Measurements from ENCODE around the gene TYMS.

TYMS gene

DNA sequence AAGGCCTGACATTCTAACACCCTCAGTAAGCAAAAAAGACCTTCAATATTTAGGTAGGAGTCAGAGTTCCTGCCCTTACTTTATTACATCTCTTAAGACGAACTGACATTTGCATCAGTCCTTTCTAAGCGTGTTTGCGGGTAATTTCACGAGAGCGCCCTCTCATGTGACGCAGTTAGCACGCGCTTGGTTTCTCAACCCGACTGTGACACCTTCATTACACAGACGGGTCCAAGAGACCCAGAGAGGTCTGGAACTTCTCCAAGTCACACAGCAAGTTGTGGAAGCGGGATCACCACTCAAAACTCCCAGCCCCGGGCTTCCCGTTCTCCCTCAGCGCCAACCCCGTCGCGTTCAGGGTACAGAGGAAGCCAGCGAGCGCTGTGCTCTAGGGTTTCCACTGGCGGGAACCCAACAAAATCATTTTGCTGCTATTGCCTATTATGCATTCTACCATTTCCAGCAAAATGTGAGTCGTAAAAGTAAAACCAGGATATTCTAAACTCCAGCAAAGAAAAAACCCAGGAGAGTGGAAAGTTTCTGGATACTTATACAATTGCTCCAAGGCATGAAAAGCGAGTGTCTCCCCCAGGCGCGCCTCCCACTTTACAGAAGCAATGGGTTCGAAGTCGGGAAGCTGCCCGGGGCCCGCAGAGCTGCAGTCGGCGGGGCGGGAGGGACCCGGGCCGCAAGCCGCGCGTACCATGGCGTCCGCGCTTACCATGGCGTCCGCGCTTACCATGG, 54.4 kb downstream of the TYMS start:
- Histone ChIP-seq H3K36me3 (ENCODE audit: insufficient read depth, low read length) (peaks cover 7% of the 10 kb centered on the region), H3K27ac (ENCODE audit: low read depth, low read length) (peak overlapping the region; percentile 84; the same call in 1 of the 2 replicates), H3K9me3 (ENCODE audit: insufficient read depth, low read depth, low read length) (no peaks in the 10 kb centered on the region), H3K27me3 (ENCODE audit: insufficient read depth, low read length) (no peaks in the 10 kb centered on the region), H3K9ac (ENCODE audit: low read depth, low read length) (peak overlapping the region; percentile 88), H3K4me1 (ENCODE audit: insufficient read depth, low read length) (0 out of 2 replicates have a peak, but pooled peaks cover 3% of the 10 kb centered on the region), H3K4me3 (ENCODE audit: low read length) (peak overlapping the region; percentile 89)
- under 1% methylated on average over 42 of the region's 42 CpGs for WGBS

DNA sequence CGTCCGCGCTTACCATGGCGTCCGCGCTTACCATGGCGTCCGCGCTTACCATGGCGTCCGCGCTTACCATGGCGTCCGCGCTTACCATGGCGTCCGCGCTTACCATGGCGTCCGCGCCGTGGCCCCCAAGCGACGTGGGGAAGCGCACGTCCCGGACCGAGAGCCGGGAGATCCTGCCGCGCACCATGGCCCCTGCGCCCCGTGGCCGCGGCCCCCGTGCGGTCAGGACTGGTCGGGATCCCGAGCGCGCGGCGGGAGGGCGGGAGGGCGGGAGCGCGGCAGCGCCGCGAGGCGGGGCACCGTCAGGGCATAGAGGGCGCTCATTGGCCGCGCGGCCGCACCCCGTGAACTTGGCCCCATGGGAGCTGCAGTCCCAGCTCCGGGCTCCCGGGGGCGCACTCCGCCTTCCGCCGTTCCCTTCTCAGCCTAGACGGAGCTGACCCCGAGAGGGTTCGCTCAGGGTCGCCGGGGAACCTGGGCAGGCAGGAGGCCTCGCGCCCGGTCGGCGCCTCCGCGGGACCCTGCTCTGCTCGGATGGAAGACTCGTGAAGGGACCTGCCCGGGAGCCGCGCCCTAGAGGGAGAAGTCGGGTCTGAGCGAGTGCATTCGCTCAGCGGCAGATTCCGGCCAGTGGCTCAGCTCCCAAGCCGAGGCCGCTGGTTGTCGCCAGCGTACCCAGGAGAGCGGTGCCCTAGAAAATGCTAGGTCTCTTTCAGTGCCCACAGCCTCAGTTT, 55.1 kb downstream of the TYMS start, which contains the start of gene ENOSF1:
Gene ENOSF1 (minus strand): TSS at position 230 of the 734 bp plus-strand sequence. CDS start 43 bp downstream, at position 187.
- no peaks in the 10 kb centered on the region for H3K9me3 ChIP-seq (ENCODE audit: insufficient read depth, low read depth, low read length)
- peak within 1 kb of the TSS; percentile 88 for H3K9ac ChIP-seq (ENCODE audit: low read depth, low read length)
- no peaks in the 10 kb centered on the region for H3K27me3 ChIP-seq (ENCODE audit: insufficient read depth, low read length)
- 0 out of 2 replicates have a peak, but pooled peaks cover 3% of the 10 kb centered on the region for H3K4me1 ChIP-seq (ENCODE audit: insufficient read depth, low read length)
- 7% methylated on average over 91 of the region's 91 CpGs for WGBS
- H3K27ac ChIP-seq (ENCODE audit: low read depth, low read length) = peak within 1 kb of the TSS; percentile 84; the same call in 1 of the 2 replicates
- H3K4me3 ChIP-seq (ENCODE audit: low read length) = peak within 1 kb of the TSS; percentile 89
- peaks cover 7% of the 10 kb centered on the region for H3K36me3 ChIP-seq (ENCODE audit: insufficient read depth, low read length)

DNA sequence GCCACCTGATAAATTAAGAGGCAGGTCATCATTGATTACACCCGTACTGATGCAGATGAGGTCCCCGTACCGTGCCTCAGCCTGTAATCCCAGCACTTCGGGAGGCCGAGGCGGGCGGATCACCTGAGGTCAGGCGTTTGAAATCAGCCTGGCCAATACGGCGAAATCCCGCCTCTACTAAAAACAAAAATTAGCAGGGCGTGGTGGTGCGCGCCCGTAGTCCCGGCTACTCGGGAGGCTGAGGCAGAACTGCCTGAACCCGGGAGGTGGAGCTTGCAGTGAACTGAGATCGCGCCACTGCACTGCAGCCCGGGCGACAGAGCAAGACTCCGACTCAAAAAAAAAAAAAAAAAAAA, 55.7 kb downstream of the TYMS start:
- Histone ChIP-seq H3K36me3 (ENCODE audit: insufficient read depth, low read length) (peaks cover 7% of the 10 kb centered on the region), H3K4me3 (ENCODE audit: low read length) (peak overlapping the region; percentile 46), H3K4me1 (ENCODE audit: insufficient read depth, low read length) (0 out of 2 replicates have a peak, but pooled peaks cover 3% of the 10 kb centered on the region), H3K27me3 (ENCODE audit: insufficient read depth, low read length) (no peaks in the 10 kb centered on the region), H3K27ac (ENCODE audit: low read depth, low read length) (peak overlapping the region; percentile 38; the same call in 1 of the 2 replicates), H3K9ac (ENCODE audit: low read depth, low read length) (peak overlapping the region; percentile 36), H3K9me3 (ENCODE audit: insufficient read depth, low read depth, low read length) (no peaks in the 10 kb centered on the region)
- 94% methylated on average over 23 of the region's 23 CpGs for WGBS

DNA sequence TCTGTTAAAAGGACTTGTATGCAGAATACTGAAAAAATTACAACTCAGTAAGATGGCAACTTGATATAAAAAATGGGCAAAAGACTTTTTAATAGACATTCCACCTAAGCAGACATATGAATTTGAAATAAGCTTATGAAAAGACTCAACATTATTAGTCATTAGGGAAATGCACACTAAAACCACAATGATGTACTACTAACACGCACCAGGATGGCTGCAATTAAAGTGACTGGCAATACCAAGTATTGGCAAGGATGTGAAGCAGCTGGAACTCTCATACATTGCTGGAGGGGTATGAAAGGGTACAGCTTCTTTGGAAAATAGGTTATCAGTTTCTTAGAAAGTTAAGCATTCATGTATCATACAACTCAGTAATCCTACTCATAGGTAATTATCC, 58.2 kb downstream of the TYMS start:
- Histone ChIP-seq H3K27ac (ENCODE audit: low read depth, low read length) (no peak overlapping the region), H3K4me3 (ENCODE audit: low read length) (no peak overlapping the region)
- WGBS = 100% methylated on average over 1 of the region's 1 CpG

DNA sequence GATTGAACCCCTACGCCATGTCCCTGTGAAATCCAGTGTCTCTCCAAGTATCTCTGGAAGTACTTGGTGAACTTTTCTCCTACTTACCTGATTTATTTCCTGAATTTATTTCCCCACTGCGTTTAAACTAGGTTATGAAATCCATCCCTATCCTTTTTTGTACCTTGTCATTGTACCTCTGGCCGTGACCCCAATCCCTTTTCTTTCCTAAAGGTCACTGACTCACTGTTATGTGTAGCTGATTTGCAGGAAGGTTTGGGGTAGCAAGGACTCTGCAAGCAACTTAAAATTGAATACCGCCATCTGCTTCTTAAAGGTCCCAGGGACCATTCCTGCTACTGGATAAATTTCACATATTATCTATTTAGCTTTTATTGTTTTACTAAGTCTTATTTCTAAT, 59.5 kb downstream of the TYMS start:
- H3K9me3 ChIP-seq (ENCODE audit: insufficient read depth, low read depth, low read length) = no peaks in the 10 kb centered on the region
- 94% methylated on average over 4 of the region's 4 CpGs for WGBS
- H3K4me1 ChIP-seq (ENCODE audit: insufficient read depth, low read length) = no peaks in the 10 kb centered on the region
- no peaks in the 10 kb centered on the region for H3K36me3 ChIP-seq (ENCODE audit: insufficient read depth, low read length)
- no peaks in the 10 kb centered on the region for H3K27me3 ChIP-seq (ENCODE audit: insufficient read depth, low read length)
- H3K27ac ChIP-seq (ENCODE audit: low read depth, low read length) = no peak overlapping the region
- H3K9ac ChIP-seq (ENCODE audit: low read depth, low read length) = no peak overlapping the region
- no peak overlapping the region for H3K4me3 ChIP-seq (ENCODE audit: low read length)

More for the DNA sequence above, 58.2 kb downstream of the TYMS start:
- no peaks in the 10 kb centered on the region for H3K36me3 ChIP-seq (ENCODE audit: insufficient read depth, low read length)
- H3K9me3 ChIP-seq (ENCODE audit: insufficient read depth, low read depth, low read length) = no peaks in the 10 kb centered on the region
- no peak overlapping the region for H3K9ac ChIP-seq (ENCODE audit: low read depth, low read length)
- H3K4me1 ChIP-seq (ENCODE audit: insufficient read depth, low read length) = 0 out of 2 replicates have a peak, but pooled peaks cover 3% of the 10 kb centered on the region
- H3K27me3 ChIP-seq (ENCODE audit: insufficient read depth, low read length) = no peaks in the 10 kb centered on the region

Measured in HUES64 (cell line).